GM19025 (cell line): ENCODE data around the gene EP400.

Source experiments
- ATAC-seq: cut with Tn5 transposase; IDR thresholded peaks from one replicate; pipeline ENCODE4 v1.9.1; 2021; ENCODE audit warnings: mild to moderate bottlenecking, low read depth, moderate library complexity; ENCODE audit not compliant: unreplicated experiment

EP400 gene

GRCh38 chr12:132062481-132062880 is 112.7 kb downstream of the EP400 start:
- no peak for ATAC-seq

GRCh38 chr12:132063491-132063890 is 113.7 kb downstream of the EP400 start:
- no peak for ATAC-seq

- ATAC-seq: no peak
Measured at GRCh38 chr12:132064631-132065030, 114.9 kb downstream of the EP400 start.

GRCh38 chr12:132065203-132065602 is 115.5 kb downstream of the EP400 start:
- ATAC-seq: no peak

GRCh38 chr12:132065609-132066344 is 116.0 kb downstream of the EP400 start:
- no peak for ATAC-seq

GRCh38 chr12:132066345-132066685 is 116.6 kb downstream of the EP400 start:
- no peak for ATAC-seq

- ATAC-seq: no peak
Measured at GRCh38 chr12:132066749-132067148, 117.0 kb downstream of the EP400 start.

- ATAC-seq: no peak
Measured at GRCh38 chr12:132067182-132067581, 117.4 kb downstream of the EP400 start.

GRCh38 chr12:132068250-132068649 is 118.5 kb downstream of the EP400 start:
- ATAC-seq: no peak

GRCh38 chr12:132069336-132069985 is 119.7 kb downstream of the EP400 start:
- ATAC-seq: no peak

GRCh38 chr12:132070298-132070697 is 120.6 kb downstream of the EP400 start:
- no peak for ATAC-seq

- ATAC-seq: peak; percentile 81
Measured at GRCh38 chr12:132071040-132071810, 121.5 kb downstream of the EP400 start.

GRCh38 chr12:132071830-132072384 is 122.2 kb downstream of the EP400 start:
- ATAC-seq: no peak

- no peak for ATAC-seq
Measured at GRCh38 chr12:132074216-132074615, 124.5 kb downstream of the EP400 start.

- no peak for ATAC-seq
Measured at GRCh38 chr12:132075026-132075713, 125.4 kb downstream of the EP400 start.

- ATAC-seq: no peak
Measured at GRCh38 chr12:132075714-132076553, 126.2 kb downstream of the EP400 start.

- no peak for ATAC-seq
Measured at GRCh38 chr12:132076711-132077110, 127.0 kb downstream of the EP400 start.

- ATAC-seq: no peak
Measured at GRCh38 chr12:132077322-132078100, 127.8 kb downstream of the EP400 start.

- no peak for ATAC-seq
Measured at GRCh38 chr12:132078190-132078589, 128.4 kb downstream of the EP400 start.
